ENCODE measurements around the gene DAB2IP.

Gene DAB2IP

DNA sequence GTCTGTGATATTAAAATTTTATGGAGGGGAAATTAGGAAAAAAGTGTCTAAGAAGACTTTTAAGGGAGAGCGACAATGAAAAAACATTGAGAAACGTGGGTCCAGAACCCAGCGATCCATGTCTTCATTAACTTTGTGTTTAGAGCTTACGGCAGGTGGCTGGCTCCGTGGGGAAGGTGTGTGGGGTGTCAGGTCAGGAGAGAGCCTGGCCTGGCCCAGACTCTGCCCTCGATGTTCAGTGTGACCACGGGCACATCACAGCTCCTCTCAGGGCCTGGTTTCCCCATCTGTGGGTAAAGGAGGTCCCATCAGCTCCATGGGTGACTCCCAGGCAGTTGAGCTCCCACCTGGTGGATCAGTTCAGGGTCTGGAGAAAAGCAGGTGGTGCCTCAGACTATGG is 22.1 kb downstream of the DAB2IP start:
- H4K20me1 ChIP-seq (ENCODE audit: insufficient read depth, low read length): no peaks in the 10 kb centered on the region
- TF ChIP-seq, protein P1, sequence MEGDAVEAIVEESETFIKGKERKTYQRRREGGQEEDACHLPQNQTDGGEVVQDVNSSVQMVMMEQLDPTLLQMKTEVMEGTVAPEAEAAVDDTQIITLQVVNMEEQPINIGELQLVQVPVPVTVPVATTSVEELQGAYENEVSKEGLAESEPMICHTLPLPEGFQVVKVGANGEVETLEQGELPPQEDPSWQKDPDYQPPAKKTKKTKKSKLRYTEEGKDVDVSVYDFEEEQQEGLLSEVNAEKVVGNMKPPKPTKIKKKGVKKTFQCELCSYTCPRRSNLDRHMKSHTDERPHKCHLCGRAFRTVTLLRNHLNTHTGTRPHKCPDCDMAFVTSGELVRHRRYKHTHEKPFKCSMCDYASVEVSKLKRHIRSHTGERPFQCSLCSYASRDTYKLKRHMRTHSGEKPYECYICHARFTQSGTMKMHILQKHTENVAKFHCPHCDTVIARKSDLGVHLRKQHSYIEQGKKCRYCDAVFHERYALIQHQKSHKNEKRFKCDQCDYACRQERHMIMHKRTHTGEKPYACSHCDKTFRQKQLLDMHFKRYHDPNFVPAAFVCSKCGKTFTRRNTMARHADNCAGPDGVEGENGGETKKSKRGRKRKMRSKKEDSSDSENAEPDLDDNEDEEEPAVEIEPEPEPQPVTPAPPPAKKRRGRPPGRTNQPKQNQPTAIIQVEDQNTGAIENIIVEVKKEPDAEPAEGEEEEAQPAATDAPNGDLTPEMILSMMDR (IDR thresholded peaks at IDR 0.05; ENCODE audit: low read length): no peak
- no peak for TF ChIP-seq EZH2 (IDR thresholded peaks at IDR 0.05; ENCODE audit: borderline replicate concordance, low read length)
- H3K27ac ChIP-seq (ENCODE audit: low read depth, low read length, poor library complexity, severe bottlenecking): no peak overlapping the region
- no peak overlapping the region for H3K4me3 ChIP-seq (ENCODE audit: low read depth, low read length, poor library complexity, severe bottlenecking)
- no peaks in the 10 kb centered on the region for H3K36me3 ChIP-seq (ENCODE audit: insufficient read depth, low read length)
- H3K4me1 ChIP-seq (ENCODE audit: insufficient read depth, low read length, severe bottlenecking): no peaks in the 10 kb centered on the region
- H3K9me2 ChIP-seq (ENCODE audit: low read depth, low read length): no peaks in the 10 kb centered on the region
- H3K9me3 ChIP-seq (ENCODE audit: low read length): no peaks in the 10 kb centered on the region
- H2AFZ ChIP-seq (ENCODE audit: low read length): no peak overlapping the region
- H3K9ac ChIP-seq (ENCODE audit: low read length): no peak overlapping the region
- H3K79me2 ChIP-seq (ENCODE audit: insufficient read depth, low read length): no peaks in the 10 kb centered on the region
- H3K4me2 ChIP-seq (ENCODE audit: low read length): no peak overlapping the region
- H3F3A ChIP-seq (ENCODE audit: insufficient read depth, low read length): no peaks in the 10 kb centered on the region
- H3K27me3 ChIP-seq (ENCODE audit: insufficient read depth, low read length): 0 out of 2 replicates have a peak, but pooled peaks cover 7% of the 10 kb centered on the region

DNA sequence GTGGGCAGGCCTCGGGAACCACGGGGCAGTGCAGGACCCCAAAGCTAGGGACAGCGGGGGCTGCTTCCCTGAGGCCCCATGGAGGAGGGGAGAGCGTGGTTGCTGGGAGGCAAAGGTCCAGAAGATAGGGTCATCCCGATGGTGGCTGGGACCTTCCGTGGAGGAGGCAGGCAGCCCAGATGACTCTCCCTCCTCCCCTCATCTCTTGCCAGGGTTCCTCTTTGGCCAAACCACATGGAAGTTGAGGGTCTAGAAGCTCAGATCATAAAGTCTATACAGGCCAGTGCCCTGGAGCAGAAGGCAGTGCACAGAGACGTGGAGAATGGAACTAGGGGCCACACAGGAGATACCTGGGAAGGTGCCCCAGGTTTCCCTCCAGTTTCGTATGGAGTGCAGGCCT is 22.6 kb downstream of the DAB2IP start:
- Histone ChIP-seq H3K9me3 (ENCODE audit: low read length) (no peaks in the 10 kb centered on the region), H3K79me2 (ENCODE audit: insufficient read depth, low read length) (no peaks in the 10 kb centered on the region), H2AFZ (ENCODE audit: low read length) (no peak overlapping the region), H3F3A (ENCODE audit: insufficient read depth, low read length) (no peaks in the 10 kb centered on the region), H3K36me3 (ENCODE audit: insufficient read depth, low read length) (no peaks in the 10 kb centered on the region), H3K27me3 (ENCODE audit: insufficient read depth, low read length) (0 out of 2 replicates have a peak, but pooled peaks cover 7% of the 10 kb centered on the region), H4K20me1 (ENCODE audit: insufficient read depth, low read length) (no peaks in the 10 kb centered on the region), H3K27ac (ENCODE audit: low read depth, low read length, poor library complexity, severe bottlenecking) (no peak overlapping the region), H3K9me2 (ENCODE audit: low read depth, low read length) (no peaks in the 10 kb centered on the region), H3K4me1 (ENCODE audit: insufficient read depth, low read length, severe bottlenecking) (no peaks in the 10 kb centered on the region), H3K4me2 (ENCODE audit: low read length) (no peak overlapping the region), H3K9ac (ENCODE audit: low read length) (no peak overlapping the region), H3K4me3 (ENCODE audit: low read depth, low read length, poor library complexity, severe bottlenecking) (no peak overlapping the region)
- TF ChIP-seq, protein P1 (IDR thresholded peaks at IDR 0.05; ENCODE audit: low read length): no peak
- TF ChIP-seq EZH2 (IDR thresholded peaks at IDR 0.05; ENCODE audit: borderline replicate concordance, low read length): no peak

DNA sequence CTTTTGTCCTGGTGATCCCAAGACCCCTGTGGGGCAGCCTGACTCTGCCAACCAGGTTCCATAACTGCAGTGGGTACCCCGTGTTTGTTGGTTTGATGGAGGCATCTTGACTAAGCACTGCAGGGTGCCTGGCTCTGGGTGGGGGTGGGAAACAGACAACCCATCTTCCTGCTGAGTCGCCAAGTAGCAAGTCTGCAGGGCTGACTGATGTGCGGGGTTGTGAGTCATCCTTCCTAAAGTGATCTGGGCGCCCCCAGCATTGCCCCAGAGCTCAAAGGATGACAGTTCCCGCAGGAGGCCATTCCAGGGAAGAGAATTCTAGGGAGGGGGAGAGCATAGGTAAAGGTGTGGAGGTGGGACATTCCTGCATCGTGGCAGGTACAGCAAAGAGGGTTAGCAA is 23.5 kb downstream of the DAB2IP start:
- TF ChIP-seq, protein P1 (IDR thresholded peaks at IDR 0.05; ENCODE audit: low read length): no peak
- TF ChIP-seq EZH2 (IDR thresholded peaks at IDR 0.05; ENCODE audit: borderline replicate concordance, low read length): no peak
- Histone ChIP-seq H3K9me3 (ENCODE audit: low read length) (no peaks in the 10 kb centered on the region), H3K9ac (ENCODE audit: low read length) (no peak overlapping the region), H3K27me3 (ENCODE audit: insufficient read depth, low read length) (0 out of 2 replicates have a peak, but pooled peaks cover 2% of the 10 kb centered on the region), H3K79me2 (ENCODE audit: insufficient read depth, low read length) (no peaks in the 10 kb centered on the region), H3K4me3 (ENCODE audit: low read depth, low read length, poor library complexity, severe bottlenecking) (no peak overlapping the region), H3K4me2 (ENCODE audit: low read length) (no peak overlapping the region), H3K36me3 (ENCODE audit: insufficient read depth, low read length) (no peaks in the 10 kb centered on the region), H3F3A (ENCODE audit: insufficient read depth, low read length) (no peaks in the 10 kb centered on the region), H3K9me2 (ENCODE audit: low read depth, low read length) (no peaks in the 10 kb centered on the region), H2AFZ (ENCODE audit: low read length) (no peak overlapping the region), H3K4me1 (ENCODE audit: insufficient read depth, low read length, severe bottlenecking) (no peaks in the 10 kb centered on the region), H4K20me1 (ENCODE audit: insufficient read depth, low read length) (no peaks in the 10 kb centered on the region), H3K27ac (ENCODE audit: low read depth, low read length, poor library complexity, severe bottlenecking) (no peak overlapping the region)

All from OCI-LY1 (cell line).